T-cell (primary cell): ENCODE results near the gene IST1. TPM values are rescaled to one million over a fixed set of nuclear protein-coding genes. Genes with fewer than 3 reads are reported as not detected.

Experiments
- ATAC-seq, 4 experiments: fragments of 200-7000 bp in 3 of 4; fragments of 150-1000 bp in 1 of 4; cut with Tn5 transposase; replicated peaks in 1 of 4; 1 replicate in 3 of 4; 2 replicates in 1 of 4; pipeline ENCODE4 v1.10.0; 2021; ENCODE audit warnings: moderate library complexity in 3 of 4, mild to moderate bottlenecking in 2 of 4, moderate number of reproducible peaks in 1 of 4
- CTCF ChIA-PET, 2 donors: fragments of 300-600 bp; sonication (Branson Sonifier 250); formaldehyde crosslinking; loops; one replicate each; lab custom pipeline; 2022; ENCODE audit warnings: antibody characterized with exemption in 2 of 2; lab: Charles Lee
- POLR2A ChIA-PET, 2 donors: fragments of 300-600 bp; sonication (Branson Sonifier 250); formaldehyde crosslinking; loops; one replicate each; lab custom pipeline; 2022; ENCODE audit warnings: antibody characterized with exemption in 2 of 2; lab: Charles Lee
- DNase-seq, 35 experiments: peaks; one replicate each; pipeline versions ENCODE4 v3.0.0 to v3.0.0-alpha.2; 2013 to 2023
- H3K27ac ChIP-seq: one replicate; pipeline ENCODE4 v1.5.1; 2013; ENCODE audit warnings: low read length
- H3K27me3 ChIP-seq, 2 experiments: replicated peaks in 1 of 2; 1 replicate in 1 of 2; 2 replicates in 1 of 2; pipeline versions ENCODE4 v1.6.1 to v1.7.0; 2013; ENCODE audit warnings: low read length in 1 of 2, mixed read lengths in 1 of 2; ENCODE audit not compliant: control insufficient read depth in 2 of 2, insufficient read depth in 2 of 2; ENCODE audit errors: extremely low read depth in 1 of 2
- H3K36me3 ChIP-seq, 2 donors: 1 replicate in 1 of 2; 2 replicates in 1 of 2; pipeline versions ENCODE4 v1.6.1 to v1.7.0; 2013; ENCODE audit warnings: low read length in 1 of 2; ENCODE audit not compliant: control insufficient read depth in 2 of 2, insufficient read depth in 1 of 2; ENCODE audit errors: extremely low read depth in 1 of 2
- H3K4me1 ChIP-seq, 2 experiments: 1 replicate in 1 of 2; 2 replicates in 1 of 2; pipeline versions ENCODE4 v1.6.1 to v1.7.0; 2013; ENCODE audit warnings: low read length in 2 of 2, mixed read lengths in 1 of 2; ENCODE audit not compliant: insufficient read depth in 2 of 2, control insufficient read depth in 1 of 2; ENCODE audit errors: extremely low read depth in 1 of 2
- H3K4me3 ChIP-seq, 2 donors: 1 replicate in 1 of 2; 2 replicates in 1 of 2; pipeline versions ENCODE4 v1.5.1 to v1.7.0; 2013; ENCODE audit warnings: mild to moderate bottlenecking in 2 of 2, low read length in 1 of 2, moderate library complexity in 1 of 2; ENCODE audit not compliant: control insufficient read depth in 1 of 2; ENCODE audit errors: extremely low read depth in 1 of 2
- H3K9me3 ChIP-seq: 2 replicates; pipeline ENCODE4 v1.7.0; 2013
- H3K27ac Mint-ChIP-seq, 2 donors: one replicate each; pipeline ENCODE4 v1.8.0; 2020 to 2021; ENCODE audit warnings: mild to moderate bottlenecking in 2 of 2, mixed read lengths in 2 of 2
- H3K27me3 Mint-ChIP-seq, 2 donors: one replicate each; pipeline ENCODE4 v1.8.0; 2021 to 2022; ENCODE audit warnings: mixed read lengths in 2 of 2
- H3K36me3 Mint-ChIP-seq: one replicate; pipeline ENCODE4 v1.8.0; 2021; ENCODE audit warnings: mixed read lengths
- H3K4me1 Mint-ChIP-seq, 3 donors: one replicate each; pipeline ENCODE4 v1.8.0; 2020 to 2022; ENCODE audit warnings: mixed read lengths in 3 of 3, mild to moderate bottlenecking in 1 of 3
- H3K4me3 Mint-ChIP-seq, 3 donors: one replicate each; pipeline ENCODE4 v1.8.0; 2020 to 2022; ENCODE audit warnings: mild to moderate bottlenecking in 3 of 3, mixed read lengths in 3 of 3, moderate library complexity in 3 of 3
- H3K9me3 Mint-ChIP-seq, 3 donors: one replicate each; pipeline ENCODE4 v1.8.0; 2020 to 2022; ENCODE audit warnings: mixed read lengths in 3 of 3
- WGBS: methylation state at CpG from one replicate; pipeline ENCODE4 v1.1.5; 2013; ENCODE audit warnings: missing lambda C conversion rate; ENCODE audit not compliant: insufficient coverage; 5-methylcytosine and 5-hydroxymethylcytosine counted together
- total RNA-seq, 35 experiments: library from RNA in 6 of 35; stranded (reverse) in 6 of 35; fragments of 120-200 nt in 1 of 35; gene quantifications; one replicate each; pipeline versions ENCODE4 v1.2.1 to v1.2.4 and lab custom pipeline; 2013 to 2026

IST1 gene
- total RNA-seq, 5 donors from 2014 or later (not counting 1 experiment from before 2014, with no cell fraction given): 249 to 278 (median 263) TPM

DNA sequence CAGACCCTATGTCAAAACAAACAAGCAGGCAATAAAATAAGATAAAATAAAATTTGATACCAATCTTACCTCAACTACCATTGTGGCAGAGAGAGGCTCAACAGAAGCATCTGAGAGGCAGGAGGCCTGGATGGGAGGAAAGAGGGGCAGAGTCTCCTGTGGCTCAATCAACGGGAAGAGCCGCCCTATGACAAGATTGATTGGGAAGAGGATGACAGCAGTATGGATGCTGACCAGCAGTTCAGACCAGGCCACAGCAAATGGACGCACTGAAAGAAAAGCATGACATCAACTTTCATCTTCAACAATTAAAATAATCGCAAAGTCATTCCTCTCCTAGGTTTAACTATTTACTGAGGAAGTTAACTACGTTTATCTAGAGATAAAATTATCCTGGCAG, 57.5 kb downstream of the IST1 start:
- no peak overlapping the region for H3K4me3 Mint-ChIP-seq
- H3K27ac Mint-ChIP-seq: no peak overlapping the region
- ChIA-PET CTCF (no interaction called here), POLR2A (no interaction called here)
- H3K4me3 ChIP-seq: no peak overlapping the region
- H3K27me3 Mint-ChIP-seq: peaks cover 1 to 4% of the 10 kb centered on the region in 2 donors
- H3K9me3 Mint-ChIP-seq: no peaks in the 10 kb centered on the region
- H3K27ac ChIP-seq: no peak overlapping the region
- peaks cover 0 to 4% of the 10 kb centered on the region in 2 experiments for H3K27me3 ChIP-seq
- peaks cover 0 to 3% of the 10 kb centered on the region in 2 experiments for H3K4me1 ChIP-seq
- WGBS: no CpG with 5 or more reads among the region's 5 CpGs
- H3K9me3 ChIP-seq: no peaks in the 10 kb centered on the region
- no peaks in the 10 kb centered on the region for H3K36me3 Mint-ChIP-seq
- ATAC-seq (no peak), DNase-seq (no peak)
- H3K36me3 ChIP-seq: no peaks in the 10 kb centered on the region
- peaks cover 6 to 13% (median 8%) of the 10 kb centered on the region in 3 donors for H3K4me1 Mint-ChIP-seq

DNA sequence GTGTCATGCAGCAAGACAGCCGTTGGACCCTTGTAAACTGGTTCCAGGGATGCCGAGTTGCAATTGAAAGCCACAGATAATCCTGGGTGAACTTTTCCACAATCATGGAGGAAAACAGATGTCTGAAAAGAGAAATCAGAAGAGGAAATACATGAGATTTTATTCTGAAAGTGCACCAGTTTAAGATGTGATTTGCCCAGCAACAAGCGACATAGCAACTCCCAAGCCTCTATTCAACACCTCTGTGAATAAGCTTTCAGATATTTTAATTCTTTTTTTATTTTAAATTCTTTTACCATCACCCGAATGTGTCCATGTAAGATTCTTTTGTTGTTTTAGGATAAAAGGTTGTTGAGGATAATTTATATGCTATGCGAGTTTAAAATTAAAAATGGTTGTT, 58.8 kb downstream of the IST1 start:
- H3K36me3 Mint-ChIP-seq: no peaks in the 10 kb centered on the region
- H3K9me3 Mint-ChIP-seq: no peaks in the 10 kb centered on the region
- H3K4me1 Mint-ChIP-seq: peaks cover 6 to 13% (median 8%) of the 10 kb centered on the region in 3 donors
- CTCF ChIA-PET: no interaction called here
- no peaks in the 10 kb centered on the region for H3K9me3 ChIP-seq
- 100% methylated on average over 1 of the region's 5 CpGs for WGBS
- no peak overlapping the region for H3K27ac ChIP-seq
- no peak for DNase-seq
- H3K4me3 Mint-ChIP-seq: no peak overlapping the region
- no peak for ATAC-seq
- H3K4me3 ChIP-seq: no peak overlapping the region
- POLR2A ChIA-PET: no interaction called here
- H3K27me3 ChIP-seq: peaks cover 0 to 4% of the 10 kb centered on the region in 2 experiments
- no peaks in the 10 kb centered on the region for H3K36me3 ChIP-seq
- no peak overlapping the region for H3K27ac Mint-ChIP-seq
- H3K27me3 Mint-ChIP-seq: peaks cover 1 to 4% of the 10 kb centered on the region in 2 donors
- peaks cover 0 to 3% of the 10 kb centered on the region in 2 experiments for H3K4me1 ChIP-seq

DNA sequence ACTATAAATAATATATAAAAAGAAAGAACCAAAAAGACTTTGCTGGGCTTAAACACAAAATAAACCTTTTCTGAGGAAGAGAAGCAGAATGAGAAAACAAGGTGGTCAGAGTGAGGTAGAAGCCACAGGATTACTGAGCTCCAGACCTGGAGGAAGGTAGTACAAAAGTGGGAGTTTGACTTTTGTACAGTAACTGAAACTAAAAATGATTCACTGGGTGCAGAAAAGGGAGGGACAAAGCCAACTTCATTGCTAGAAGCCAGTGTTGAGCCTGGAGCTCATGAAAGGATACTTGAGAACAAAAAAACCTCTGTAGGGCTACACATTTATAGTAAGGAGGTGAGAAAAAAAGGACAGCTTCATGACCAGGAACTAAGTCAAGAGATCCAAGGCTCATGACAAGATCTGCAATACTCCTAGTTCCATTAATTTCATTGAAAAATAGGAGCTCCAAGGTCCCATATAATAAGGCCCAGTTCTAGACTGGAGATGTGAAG, 59.4 kb downstream of the IST1 start:
- no peaks in the 10 kb centered on the region for H3K36me3 ChIP-seq
- Mint-ChIP-seq H3K9me3 (no peaks in the 10 kb centered on the region), H3K4me3 (no peak overlapping the region), H3K27ac (no peak overlapping the region), H3K4me1 (peaks cover 6 to 13% (median 8%) of the 10 kb centered on the region in 3 donors), H3K27me3 (peaks cover 1 to 4% of the 10 kb centered on the region in 2 donors), H3K36me3 (no peaks in the 10 kb centered on the region)
- no peaks in the 10 kb centered on the region for H3K9me3 ChIP-seq
- ATAC-seq (no peak), DNase-seq (no peak)
- no peaks in the 10 kb centered on the region for H3K27me3 ChIP-seq
- H3K4me3 ChIP-seq: no peak overlapping the region
- no peak overlapping the region for H3K27ac ChIP-seq
- H3K4me1 ChIP-seq: peaks cover 0 to 3% of the 10 kb centered on the region in 2 experiments
- CTCF ChIA-PET: no interaction called here
- POLR2A ChIA-PET: no interaction called here

DNA sequence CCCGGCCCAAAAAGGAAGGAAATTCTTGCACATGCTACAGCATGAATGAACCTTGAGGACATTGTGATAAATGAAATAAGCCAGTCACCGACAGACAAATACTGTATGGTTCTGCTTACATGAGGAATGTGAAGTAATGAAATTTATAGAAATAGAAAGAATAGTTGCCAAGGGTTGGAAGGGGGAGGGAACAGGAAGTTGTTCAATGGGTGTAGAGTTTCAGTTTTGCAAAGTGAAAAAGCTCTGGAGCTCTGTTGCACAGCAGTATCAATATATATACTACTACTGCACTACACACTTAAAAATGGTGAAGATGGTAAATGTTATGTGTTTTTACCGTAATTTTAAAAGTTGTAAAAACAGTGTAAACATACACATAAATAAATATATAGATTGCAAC, 61.2 kb downstream of the IST1 start:
- DNase-seq (no peak), ATAC-seq (no peak)
- Mint-ChIP-seq H3K27ac (no peak overlapping the region), H3K4me3 (peak overlapping the region in 1 of 3 donors; percentile 4), H3K4me1 (peaks cover 6 to 13% (median 8%) of the 10 kb centered on the region in 3 donors), H3K9me3 (no peaks in the 10 kb centered on the region), H3K27me3 (peaks cover 0 to 1% of the 10 kb centered on the region in 2 donors), H3K36me3 (no peaks in the 10 kb centered on the region)
- POLR2A ChIA-PET: no interaction called here
- WGBS: 67% methylated on average over 2 of the region's 3 CpGs
- Histone ChIP-seq H3K27ac (no peak overlapping the region), H3K27me3 (no peaks in the 10 kb centered on the region), H3K4me1 (peaks cover 0 to 3% of the 10 kb centered on the region in 2 experiments), H3K36me3 (no peaks in the 10 kb centered on the region), H3K4me3 (no peak overlapping the region), H3K9me3 (no peaks in the 10 kb centered on the region)
- CTCF ChIA-PET: interaction anchor here in 1 of 2 donors (1.0 kb wide), 1 partner anchor 418 kb away, joined by 3 read pairs; no protein-coding TSS in a partner anchor

DNA sequence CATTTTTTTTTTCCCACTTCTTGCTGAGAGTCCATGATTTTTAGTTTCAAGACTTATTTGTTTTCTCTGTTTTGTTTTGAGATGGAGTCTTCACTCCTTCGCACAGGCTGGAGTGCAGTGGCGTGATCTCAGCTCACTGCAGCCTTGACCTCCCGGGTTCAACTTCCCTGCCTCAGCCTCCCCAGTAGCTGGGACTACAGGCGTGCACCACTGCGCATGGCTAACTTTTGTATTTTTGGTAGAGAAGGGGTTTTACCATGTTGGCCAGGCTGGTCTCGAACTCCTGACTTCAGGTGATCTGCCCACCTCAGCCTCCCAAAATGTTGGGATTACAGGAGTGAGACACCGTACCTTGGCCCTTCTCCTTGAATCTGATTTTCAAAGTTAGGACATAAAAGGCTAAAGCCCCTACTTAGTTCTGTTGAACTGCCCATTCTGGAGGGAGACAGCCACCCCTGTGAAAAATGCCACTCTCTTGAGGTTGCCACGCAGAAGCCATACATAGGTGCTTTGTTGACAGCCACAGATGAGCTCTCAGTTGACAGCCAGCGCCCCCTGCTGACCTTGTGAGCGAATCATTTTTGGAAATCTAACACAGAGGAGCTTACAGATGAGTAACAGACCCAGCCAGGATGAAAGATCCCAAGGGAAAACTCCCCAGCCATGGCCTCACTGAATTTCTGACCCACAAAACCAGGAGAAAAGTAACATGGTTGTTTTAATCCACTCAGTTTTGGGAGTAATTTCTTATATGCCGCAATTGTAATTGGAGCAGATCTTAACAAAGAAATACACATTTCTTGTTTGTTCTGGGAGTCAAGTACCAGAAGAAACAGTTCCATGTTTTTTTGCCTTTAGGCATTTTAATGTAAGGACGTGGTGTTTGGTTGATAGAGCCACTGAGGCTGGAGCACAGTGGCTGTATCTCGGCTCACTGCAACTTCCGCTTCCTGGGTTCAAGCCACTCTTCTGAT, 66.0 kb downstream of the IST1 start:
- POLR2A ChIA-PET: interaction anchor here in 1 of 2 donors (0.6 kb wide), 2 partner anchors 61 to 196 kb away, joined by 4 to 5 read pairs; no protein-coding TSS in a partner anchor
- WGBS: 62% methylated on average over 9 of the region's 14 CpGs

DNA sequence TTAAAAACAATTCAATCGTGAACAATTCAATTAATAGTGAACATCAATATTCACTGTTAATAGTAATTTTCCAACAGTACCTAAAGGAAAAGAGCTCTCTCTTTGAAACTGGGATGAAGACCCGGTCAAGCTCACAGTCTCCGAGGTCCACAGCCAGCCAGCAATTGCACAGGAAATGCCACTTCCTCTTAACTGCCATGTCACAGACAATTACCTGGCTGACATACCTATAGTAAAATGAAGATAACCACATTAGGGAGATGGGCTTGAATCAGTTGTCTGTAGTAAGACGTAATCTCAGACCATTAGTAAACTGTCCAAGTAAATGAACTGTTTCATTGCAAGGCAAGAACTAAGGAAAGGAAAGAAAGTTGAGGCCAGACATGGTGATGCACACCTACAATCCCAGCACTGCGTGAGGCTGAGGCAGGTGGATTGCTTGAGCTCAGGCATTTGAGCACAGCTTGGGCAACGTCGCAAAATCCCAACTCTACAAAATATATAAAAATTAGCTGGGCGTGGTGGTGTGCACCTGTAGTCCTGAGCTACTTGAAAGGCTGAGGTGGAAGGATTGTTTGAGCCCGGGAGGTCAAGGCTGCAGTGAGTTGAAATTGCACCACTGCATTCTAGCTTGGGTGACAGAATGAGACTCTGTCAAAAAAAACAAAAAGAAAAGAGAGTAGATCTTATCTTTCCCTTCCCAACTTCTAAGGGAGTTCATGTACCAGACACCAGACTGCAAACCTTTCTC, 68.0 kb downstream of the IST1 start:
- no peaks in the 10 kb centered on the region for H3K4me1 ChIP-seq
- no peaks in the 10 kb centered on the region for H3K36me3 Mint-ChIP-seq
- no peak overlapping the region for H3K4me3 Mint-ChIP-seq
- no peak overlapping the region for H3K27ac ChIP-seq
- POLR2A ChIA-PET: no interaction called here
- no peaks in the 10 kb centered on the region for H3K27me3 Mint-ChIP-seq
- H3K36me3 ChIP-seq: no peaks in the 10 kb centered on the region
- H3K4me3 ChIP-seq: no peak overlapping the region
- no peak for ATAC-seq
- no peak overlapping the region for H3K27ac Mint-ChIP-seq
- no peaks in the 10 kb centered on the region for H3K9me3 ChIP-seq
- H3K4me1 Mint-ChIP-seq: peaks cover 0 to 3% (median 2%) of the 10 kb centered on the region in 3 donors
- no CpG with 5 or more reads among the region's 9 CpGs for WGBS
- CTCF ChIA-PET: interaction anchor here in 1 of 2 donors (1.2 kb wide), 1 partner anchor 34 kb away, joined by 3 read pairs; no protein-coding TSS in a partner anchor
- DNase-seq: no peak
- no peaks in the 10 kb centered on the region for H3K9me3 Mint-ChIP-seq
- H3K27me3 ChIP-seq: no peaks in the 10 kb centered on the region

More for the DNA sequence above, 66.0 kb downstream of the IST1 start:
- no peaks in the 10 kb centered on the region for H3K27me3 ChIP-seq
- H3K27ac ChIP-seq: no peak overlapping the region
- peak; percentile 55 to 88 (median 74) for DNase-seq
- Mint-ChIP-seq H3K9me3 (no peaks in the 10 kb centered on the region), H3K4me3 (no peak overlapping the region), H3K4me1 (peaks cover 5 to 8% (median 6%) of the 10 kb centered on the region in 3 donors), H3K27me3 (no peaks in the 10 kb centered on the region), H3K27ac (no peak overlapping the region), H3K36me3 (no peaks in the 10 kb centered on the region)
- no peaks in the 10 kb centered on the region for H3K36me3 ChIP-seq
- H3K9me3 ChIP-seq: no peaks in the 10 kb centered on the region
- H3K4me3 ChIP-seq: no peak overlapping the region
- peak; percentile 84 to 93 (median 89) for ATAC-seq
- H3K4me1 ChIP-seq: peaks cover 0 to 3% of the 10 kb centered on the region in 2 experiments
- CTCF ChIA-PET: interaction anchor here (0.5 to 1.6 kb wide), 30 partner anchors 10 to 524 kb away, joined by 3 to 7 read pairs (median 4); partner anchors contain the start of gene ZNF821 (in 1 of the 2)
